NCI-H774 (cell line): ENCODE measurements around the gene TRIM34.
"Not testable (repeated sequence)": the region's sequence is repeated elsewhere in the genome, so short reads cannot be mapped to it uniquely, and the experiment has no call there.

Experiments used
- DNase-seq: peaks from one replicate; lab custom pipeline; 2025; lab: John Stamatoyannopoulos, UW

The TRIM34 gene

DNA sequence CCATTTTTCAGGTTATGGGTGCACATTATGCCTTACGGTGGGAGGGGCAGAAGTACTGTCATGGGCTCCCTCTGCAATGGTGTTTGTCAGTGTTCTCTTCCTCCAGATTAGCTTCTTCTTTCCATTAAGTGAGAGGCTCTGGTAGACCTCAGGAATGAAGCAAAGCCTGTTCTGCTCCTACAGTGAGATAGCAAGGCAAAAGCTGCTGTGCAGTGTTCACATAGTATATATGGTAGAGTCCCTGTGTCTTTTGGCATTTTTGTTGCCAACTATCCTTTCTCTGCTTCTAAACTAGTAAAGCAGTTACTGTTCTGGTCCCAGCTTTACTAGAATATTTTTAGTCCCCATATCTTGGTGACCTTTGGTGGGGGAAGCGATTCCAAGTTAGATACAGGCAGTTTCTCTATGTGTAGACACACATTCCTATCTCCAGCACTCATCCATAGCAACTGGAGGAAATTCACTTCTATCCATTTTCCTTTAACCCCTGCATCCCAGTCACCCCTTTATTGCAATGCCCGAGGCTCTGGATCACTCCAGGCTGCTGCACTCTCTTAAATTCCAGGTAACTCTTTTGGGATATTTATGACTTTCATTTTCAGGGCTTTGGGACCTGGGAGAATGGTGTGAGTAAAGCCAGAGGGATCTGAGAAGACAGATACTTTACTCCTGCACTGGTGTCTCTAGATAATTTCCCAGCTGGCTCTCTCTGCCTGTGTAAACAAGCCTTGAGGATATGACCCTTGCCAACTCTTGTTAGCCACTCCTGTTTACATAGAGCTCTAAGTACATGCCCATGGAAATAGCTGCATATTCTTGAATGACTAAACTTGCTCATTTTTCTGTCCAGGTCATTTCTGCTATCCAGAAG is 3.9 kb upstream of the TRIM34 start:
- no peak for DNase-seq

DNA sequence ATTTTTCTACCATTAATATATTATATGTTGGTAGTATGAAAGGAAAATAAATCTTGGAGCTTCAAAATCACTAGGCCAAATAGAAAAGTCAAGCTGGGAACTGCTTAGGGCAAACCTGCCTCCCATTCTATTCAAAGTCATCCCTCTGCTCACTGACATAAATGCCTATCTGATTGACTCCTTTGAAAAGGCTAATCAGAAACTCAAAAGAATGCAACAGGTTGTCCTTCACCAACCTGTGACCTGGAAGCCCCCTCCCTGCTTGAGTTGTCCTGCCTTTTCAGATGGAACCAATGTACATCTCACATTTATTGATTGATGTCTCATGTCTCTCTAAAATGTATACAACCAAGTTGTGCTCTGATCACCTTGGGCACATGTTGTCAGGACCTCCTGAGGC is 3.2 kb upstream of the TRIM34 start:
- DNase-seq: no peak

DNA sequence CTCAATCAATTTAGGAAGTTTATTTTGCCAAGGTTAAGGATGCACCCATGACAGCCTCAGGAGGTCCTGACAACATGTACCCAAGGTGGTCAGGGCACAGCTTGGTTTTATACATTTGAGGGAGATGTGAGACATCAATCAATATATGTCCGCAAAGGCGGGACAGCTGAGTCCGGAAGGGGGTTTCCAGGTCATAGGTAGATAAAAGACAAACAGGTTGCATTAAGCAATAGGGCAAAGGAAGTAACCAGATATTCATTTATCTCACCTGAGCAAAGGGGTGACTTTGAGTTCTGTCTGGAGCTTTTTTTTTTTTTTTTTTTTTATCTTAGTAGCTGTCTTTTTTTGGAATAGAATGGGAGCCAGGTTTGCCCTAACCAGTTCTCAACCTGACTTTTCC is 2.0 kb upstream of the TRIM34 start:
- no peak for DNase-seq

DNA sequence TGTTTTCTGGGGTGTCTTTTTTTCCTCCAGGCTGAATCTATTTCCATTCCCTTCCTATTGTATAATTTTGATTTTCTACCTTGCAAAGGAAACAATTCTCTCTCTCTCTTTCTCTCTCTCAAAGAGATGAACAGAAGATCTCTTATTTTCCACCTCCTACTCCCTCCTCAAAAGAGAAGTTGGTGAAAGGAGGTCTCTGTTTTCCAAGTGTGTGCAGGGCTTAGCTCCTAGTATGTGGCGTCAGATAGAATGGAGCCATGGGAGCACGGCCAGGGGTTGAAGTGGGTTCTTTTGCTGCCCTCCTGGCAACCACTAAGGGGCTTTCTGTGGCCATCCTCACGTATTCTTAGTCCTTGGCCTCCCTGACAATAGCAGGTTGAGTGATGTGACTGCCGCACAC is 480 bp downstream of the TRIM34 start:
- no peak for DNase-seq

DNA sequence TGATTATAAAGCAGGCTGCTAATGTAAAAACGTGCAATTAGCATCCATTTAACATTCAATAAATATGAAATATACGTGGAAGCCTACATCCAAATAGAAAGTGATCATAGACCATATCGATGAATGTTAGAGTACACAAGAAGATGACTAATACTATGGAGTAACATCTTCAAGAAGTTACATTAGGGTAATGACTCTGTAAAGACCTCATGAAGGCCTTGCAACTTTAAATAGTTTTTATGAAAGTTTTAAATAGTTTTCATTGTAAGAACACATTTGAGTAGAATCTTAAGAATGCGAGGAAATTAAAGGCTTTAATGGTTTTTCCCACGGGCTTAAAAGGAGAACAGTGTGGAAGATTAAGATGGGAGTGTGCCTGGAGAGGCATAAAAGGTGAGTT is 1.4 kb downstream of the TRIM34 start:
- DNase-seq: no peak

DNA sequence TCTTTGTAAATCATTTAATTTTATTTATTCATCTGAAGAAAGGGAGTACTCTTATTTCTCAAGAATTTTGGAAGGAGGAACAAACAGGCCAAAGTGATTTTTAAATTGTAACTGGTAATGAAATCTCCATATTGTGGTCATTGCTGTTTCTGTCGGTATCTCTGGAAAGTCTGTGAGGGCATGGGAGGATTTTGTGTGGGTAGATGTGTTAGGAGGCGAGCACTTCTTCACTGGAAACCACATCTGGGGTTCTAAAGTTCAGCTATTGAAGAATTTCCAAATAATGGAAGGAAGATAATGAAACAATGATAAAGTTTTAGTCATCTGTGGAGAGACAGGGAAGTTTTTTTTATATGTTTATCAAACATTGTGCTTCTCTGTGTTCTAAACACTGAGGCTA is 6.6 kb downstream of the TRIM34 start:
- no peak for DNase-seq

DNA sequence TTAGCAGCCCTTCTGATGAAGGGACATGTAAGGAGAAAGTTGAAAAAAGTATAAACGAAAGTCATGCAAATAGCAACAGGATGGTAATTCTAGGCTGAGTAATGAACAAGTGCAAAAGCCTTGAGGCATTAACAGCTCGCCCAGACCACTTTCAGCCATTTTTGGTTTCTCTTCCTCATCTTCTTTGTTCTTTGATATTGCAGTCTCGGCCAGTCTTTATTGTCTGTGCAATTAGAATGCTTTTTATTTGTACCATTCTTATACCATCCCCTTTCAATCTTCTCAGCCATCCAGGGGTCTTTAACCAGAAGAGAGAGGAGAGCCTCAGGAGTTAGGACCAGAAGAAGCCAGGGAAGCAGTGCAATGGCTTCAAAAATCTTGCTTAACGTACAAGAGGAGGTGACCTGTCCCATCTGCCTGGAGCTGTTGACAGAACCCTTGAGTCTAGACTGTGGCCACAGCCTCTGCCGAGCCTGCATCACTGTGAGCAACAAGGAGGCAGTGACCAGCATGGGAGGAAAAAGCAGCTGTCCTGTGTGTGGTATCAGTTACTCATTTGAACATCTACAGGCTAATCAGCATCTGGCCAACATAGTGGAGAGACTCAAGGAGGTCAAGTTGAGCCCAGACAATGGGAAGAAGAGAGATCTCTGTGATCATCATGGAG is 7.3 kb downstream of the TRIM34 start:
- no peak for DNase-seq

DNA sequence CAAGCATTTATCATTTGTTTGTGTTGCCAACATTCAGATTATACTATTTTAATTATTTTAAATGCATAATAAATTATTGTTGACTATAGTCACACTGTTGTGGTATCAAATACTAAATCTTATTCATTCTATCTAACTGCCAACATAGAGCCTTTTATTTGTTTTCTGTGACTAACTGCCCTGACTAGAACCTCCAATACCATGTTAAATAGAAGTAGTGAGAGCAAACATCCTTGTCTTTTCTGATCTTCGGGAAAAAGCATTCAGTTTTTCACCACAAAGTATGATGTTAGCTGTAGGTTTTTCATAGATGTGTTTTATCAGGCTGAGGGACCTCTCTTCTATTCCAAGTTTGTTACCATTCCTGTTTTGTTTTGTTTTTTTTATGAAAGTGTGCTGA is 15.2 kb downstream of the TRIM34 start:
- no peak for DNase-seq

DNA sequence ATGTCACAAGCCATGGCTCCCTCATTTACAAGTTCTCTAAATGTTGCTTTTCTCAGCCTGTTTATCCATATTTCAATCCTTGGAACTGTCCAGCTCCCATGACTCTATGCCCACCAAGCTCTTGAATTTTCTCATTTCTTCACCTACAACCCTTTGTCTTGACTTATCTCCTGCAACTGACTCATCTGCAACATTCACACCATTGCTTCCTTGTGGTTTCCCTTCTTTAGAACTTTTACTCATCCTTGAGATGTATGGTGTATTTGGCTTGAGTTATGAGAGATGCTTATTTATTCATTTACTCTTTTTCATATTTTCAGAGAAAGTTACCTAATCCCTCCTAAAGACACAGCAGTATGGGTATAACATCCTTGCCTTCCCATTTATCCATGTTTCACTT is 18.8 kb downstream of the TRIM34 start:
- no peak for DNase-seq

DNA sequence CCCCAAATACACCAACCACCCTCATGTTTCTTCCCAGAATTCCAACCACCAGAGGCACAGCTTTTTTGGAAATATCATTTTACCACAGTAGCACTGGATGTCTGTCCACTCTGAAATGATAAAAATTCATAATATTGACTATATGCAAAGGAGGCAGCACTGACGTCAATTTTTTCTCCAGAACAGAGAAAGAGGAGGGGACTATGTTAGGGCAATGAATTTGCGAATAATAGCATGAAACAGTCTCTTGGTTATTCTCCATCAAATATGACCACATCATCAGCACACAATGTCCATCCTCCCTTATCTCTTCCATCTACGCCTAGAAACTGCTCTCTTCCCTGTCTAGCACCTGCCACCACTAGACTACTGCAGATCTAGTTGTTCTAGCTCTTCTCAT is 21.3 kb downstream of the TRIM34 start:
- no peak for DNase-seq

DNA sequence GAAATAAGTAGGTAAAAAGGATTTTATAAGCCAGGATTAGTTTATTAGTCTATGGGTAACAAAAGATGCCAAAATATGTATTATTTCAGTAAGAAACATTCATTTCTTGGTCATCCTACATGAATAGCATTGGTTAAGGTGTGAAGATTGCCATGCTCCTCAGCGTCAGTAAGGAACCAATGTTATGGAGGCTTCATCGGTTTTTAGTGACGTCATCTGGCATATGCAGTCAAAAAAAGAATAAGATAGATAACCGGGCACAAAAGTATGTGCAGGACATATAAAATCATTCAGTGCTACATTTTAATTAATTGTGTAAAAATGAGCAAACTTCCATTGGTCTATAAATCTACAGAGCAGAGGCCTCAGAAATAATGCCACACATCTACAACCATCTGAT is 30.7 kb downstream of the TRIM34 start:
- no peak for DNase-seq

DNA sequence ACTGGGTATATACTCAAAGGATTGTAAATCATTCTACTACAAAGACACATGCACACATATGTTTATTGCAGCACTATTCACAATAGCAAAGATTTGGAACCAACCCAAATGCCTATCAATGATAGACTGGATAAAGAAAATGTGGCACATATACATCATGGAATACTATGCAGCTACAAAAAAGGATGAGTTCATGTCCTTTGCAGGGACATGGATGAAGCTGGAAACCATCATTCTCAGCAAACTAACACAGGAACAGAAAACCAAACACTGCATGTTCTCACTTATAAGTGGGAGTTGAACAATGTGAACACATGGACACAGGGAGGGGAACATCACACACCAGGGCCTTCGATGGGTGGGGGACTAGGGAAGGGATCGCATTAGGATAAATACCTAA is 32.2 kb downstream of the TRIM34 start:
- DNase-seq: not testable (repeated sequence)

DNA sequence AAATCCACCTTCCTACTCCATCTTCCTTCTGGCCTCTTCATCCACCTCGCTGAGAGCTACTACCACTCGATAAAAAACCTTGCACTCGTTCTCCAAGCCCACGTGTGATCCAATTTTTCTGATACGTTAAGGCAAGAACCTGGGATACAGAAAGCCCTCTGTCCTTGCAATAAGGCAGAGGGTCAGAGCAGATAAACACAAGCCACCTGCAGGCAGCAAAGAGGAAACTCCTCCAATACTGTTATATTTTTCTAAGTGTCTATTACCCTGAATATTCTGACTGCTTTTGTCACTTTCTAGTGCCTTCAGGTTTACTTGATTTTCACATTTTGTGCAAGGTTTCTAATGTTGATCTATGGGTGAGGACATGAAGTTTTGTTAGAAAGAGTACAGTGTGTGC is 33.5 kb downstream of the TRIM34 start:
- no peak for DNase-seq

DNA sequence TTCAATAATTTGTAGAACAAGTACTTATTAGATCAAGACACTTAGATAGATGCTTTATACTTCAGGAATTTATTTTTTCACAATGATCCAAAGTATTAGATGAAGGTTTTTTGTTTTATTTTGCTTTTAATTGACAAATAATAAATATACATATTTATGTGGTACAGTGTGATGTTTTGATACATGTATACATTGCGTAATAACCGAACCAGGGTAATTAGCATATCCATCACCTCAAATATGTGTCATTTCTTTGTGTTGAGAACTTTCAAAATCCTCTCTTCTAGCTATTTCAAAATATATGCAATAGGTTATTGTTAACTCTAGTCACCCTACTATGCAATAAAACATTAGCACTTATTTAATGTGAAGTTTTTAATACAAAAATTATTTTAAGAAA is 38.7 kb downstream of the TRIM34 start:
- no peak for DNase-seq

DNA sequence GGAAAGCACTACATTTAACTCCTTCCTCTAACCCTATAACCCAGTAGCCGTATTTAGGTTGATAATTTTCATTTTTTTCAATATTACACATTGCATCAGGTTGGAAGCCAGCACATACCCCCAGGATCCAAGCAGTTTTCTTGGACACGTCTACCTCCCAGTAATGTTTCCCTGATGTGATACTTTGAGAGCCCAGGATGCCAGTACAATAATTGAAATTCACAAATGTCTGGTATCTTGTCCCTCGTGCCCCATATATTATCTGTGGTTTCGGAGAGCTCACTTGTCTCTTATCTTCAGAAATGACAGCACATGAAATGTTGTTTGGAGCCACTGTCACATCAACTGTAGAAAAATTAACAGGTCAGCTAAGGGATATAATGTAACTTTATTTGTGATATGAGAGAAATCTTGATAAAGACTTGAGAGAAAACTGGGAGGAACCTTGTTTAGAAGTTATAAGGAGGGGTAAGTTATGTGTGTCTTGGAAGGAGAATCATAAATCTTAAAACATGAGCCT is 40.3 kb downstream of the TRIM34 start:
- DNase-seq: no peak

DNA sequence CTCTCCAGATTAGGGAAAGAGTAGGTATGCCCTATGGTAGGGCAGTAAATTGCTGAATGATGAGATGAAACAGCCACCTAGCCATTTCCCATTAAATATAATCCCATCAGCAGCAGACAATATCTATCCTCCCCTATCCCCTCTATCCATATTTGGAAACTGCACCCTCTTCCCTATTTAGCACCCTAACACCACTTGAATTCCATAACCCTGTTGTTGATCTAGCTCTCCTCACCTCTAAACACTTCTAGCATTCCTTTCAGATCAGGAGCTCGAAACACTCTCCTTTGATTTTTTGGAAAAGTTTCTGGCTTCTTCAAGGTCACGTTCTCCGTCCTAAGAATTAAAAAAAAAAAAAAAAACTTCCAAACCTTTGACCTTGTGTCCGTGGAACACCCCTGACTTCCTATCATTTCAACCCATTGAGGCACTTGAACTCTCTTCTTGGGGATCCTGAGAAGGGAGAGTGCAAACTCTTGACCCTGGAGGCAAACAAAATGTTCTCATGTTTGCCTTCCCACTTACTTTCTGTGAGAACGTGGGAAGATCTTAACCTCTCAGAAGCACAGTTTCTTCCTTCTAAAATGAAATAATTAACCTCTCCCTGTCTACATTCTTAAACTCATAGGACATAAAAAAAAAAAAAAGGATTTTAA is 41.1 kb downstream of the TRIM34 start:
- DNase-seq: no peak

DNA sequence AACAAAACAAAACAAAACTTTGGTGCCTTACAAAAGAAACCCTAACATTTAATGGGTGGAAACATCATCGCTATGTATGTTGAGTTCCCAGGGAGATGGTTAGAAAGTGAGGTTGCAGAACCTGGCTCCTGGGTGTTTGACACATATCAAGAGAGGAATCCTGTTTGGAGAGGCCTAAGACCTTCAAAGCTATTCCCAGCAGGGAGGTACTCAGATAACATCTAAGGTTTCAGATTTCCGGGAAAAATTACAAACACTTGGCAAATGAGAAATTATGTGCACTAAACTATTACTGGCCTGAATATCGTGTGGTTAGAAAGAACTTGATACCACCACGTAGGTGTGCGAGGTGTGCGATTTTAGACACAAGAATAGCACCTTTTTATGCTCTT is 41.6 kb downstream of the TRIM34 start:
- no peak for DNase-seq

DNA sequence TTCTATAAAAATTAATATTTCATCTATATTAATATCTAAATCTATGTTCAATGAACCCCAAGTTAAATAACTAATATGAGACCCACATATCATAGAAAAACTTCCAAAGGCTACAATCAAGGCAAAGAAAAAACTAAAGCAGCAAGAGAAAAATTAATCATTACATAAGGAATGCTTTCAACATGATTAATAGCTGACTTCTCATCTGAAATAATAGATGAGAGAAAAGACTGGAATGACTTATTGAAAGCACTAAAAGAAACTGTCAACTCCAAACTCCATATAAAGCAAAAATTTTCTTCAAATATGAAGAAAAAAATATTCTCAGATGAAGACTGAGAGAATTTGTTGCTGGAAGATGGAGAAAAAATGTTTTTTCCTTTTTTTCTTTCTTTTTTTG is 47.0 kb downstream of the TRIM34 start:
- DNase-seq: no peak

DNA sequence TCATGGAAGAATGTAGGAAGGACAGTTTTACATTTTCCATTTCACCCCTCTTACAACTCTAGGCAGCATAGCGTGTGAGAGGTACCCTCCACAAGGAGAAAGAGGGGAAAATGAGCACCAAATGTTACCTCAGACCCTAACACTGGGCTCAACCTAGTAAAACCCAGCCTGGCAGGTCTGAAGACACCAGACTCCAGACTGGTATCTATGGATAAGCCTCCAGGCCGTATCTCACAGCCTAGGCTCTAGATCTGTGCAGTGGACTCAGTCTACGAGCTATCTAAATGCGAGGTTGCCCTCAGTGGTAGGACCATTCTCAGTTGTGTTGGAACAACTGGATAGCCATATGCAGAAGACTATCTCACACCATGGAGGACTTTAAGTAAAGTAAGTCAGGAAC is 49.6 kb downstream of the TRIM34 start:
- no peak for DNase-seq

DNA sequence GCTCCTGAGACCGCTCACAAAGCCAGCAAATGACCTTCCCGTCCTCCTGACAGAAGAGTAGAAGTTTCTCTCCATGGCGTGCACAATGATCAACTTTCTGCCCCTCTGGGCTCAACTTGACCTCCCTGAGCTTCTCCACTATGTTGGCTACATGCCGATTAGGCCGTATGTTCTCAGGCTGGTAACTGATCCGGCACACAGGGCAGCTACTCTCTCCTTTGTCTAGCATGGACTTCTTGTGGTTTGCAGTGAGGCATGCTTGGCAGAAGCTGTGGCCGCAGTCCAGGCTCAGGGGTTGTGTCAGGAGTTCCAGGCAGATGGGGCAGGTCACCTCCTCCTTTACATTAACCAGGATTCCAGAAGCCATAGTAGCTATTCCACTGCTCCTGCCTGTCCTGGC is 55.0 kb downstream of the TRIM34 start:
- DNase-seq: no peak

DNA sequence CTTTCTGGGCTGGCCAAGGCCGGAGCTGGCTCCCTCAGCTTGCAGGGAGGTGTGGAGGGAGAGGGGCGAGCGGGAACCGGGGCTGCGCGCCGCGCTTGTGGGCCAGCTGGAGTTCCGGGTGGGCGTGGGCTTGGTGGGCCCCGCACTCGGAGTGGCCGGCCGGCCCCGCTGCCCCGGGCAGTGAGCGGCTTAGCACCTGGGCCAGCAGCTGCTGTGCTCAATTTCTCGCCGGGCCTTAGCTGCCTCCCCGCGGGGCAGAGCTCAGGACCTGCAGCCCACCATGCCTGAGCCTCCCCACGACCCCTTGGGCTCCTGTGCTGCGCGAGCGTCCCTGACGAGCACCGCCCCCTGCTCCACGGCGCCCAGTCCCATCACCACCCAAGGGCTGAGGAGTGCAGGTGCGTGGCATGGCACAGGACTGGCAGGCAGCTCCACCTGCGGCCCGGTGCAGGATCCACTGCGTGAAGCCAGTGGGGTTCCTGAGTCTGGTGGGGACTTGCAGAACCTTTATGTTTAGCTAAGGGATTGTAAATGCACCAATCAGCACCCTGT is 58.2 kb downstream of the TRIM34 start:
- not testable (repeated sequence) for DNase-seq

DNA sequence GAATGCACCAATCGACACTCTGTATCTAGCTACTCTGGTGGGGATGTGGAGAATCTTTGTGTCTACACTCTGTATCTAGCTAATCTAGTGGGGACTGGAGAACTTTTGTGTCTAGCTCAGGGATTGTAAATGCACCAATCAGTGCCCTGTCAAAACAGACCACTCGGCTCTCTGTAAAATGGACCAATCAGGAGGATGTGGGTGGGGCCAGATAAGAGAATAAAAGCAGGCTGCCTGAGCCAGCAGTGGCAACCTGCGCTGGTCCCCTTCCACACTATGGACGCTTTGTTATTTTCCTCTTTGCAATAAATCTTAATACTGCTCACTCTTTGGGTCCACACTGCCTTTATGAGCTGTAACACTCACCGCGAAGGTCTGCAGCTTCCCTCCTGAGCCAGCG is 58.8 kb downstream of the TRIM34 start:
- not testable (repeated sequence) for DNase-seq
